Measurements from ENCODE around the gene CEACAM1.
"Not testable (repeated sequence)": the region's sequence is repeated elsewhere in the genome, so short reads cannot be mapped to it uniquely, and the experiment has no call there.

Gene CEACAM1

DNA sequence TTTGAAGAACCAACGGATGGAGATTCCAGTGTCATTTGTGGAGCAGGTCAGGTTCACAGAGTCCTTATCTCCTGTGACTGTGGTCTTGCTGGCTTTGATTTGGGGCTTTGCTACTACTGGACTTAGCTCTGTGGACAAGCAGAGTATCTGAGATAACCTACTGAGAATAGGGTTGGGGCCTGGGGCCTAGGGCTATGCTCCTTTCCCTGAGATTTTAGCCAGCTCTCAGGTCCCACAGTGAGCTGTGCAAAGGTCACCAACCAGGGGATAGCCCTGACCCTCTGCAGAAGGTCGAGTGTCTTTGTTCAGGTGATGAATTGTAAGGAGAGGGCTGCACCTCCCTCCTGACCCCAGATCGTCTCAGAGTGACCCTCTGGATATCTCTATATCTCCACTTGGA lies 9.2 kb downstream of the CEACAM1 start:
- no peak for DNase-seq
- in situ Hi-C loops (cut with MboI; ENCODE audit: low pct_unique_long_range_greater_than_20kb, low sequenced_read_pairs) = no loop called here

DNA sequence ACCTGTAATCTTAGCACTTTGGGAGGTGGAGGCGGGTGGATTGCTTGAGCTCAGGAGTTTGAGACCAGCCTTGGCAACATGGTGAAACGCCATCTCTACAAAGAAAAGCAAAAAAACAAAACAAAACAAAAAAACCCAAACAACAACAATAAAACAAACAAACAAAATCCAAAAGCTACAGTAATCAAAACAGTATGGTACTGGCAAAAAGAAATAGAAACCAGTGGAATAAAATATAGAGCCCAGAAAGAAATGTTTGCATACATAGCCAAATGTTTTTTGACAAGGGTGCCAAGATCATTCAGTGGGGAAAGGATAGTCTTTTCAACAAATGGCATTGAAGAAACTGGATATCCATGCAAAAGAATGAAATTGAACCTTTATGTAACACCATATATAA lies 11.5 kb downstream of the CEACAM1 start:
- DNase-seq = no peak
- in situ Hi-C loops (cut with MboI; ENCODE audit: low pct_unique_long_range_greater_than_20kb, low sequenced_read_pairs) = no loop called here

DNA sequence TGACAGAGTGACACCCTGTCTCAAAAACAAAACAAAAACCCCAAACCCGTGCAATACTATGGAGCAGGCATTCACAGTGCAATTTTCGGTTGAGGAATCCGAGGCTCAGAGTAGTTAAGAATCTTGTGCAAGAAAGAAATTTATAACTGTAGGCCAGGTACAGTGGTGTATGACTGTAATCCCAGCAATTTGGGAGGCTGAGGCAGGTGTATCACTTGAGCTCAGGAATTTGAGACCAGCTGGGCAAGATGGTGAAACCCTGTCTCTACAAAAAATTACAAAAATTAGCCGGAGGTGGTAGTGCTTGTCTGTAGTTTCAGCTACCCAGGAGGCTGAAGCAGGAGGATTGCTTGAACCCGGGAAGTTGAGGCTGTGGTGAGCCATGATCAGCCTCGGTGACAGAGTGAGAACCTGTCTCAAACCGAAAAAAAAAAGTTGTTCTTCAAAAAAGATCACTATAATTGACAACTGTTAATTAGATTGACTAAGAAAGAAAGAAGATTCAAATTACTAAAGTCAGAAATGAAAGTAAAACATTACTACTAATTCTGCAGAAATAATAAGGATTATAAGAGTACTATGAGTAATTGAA lies 12.9 kb downstream of the CEACAM1 start:
- in situ Hi-C loops (cut with MboI; ENCODE audit: low pct_unique_long_range_greater_than_20kb, low sequenced_read_pairs) = no loop called here
- DNase-seq = no peak

DNA sequence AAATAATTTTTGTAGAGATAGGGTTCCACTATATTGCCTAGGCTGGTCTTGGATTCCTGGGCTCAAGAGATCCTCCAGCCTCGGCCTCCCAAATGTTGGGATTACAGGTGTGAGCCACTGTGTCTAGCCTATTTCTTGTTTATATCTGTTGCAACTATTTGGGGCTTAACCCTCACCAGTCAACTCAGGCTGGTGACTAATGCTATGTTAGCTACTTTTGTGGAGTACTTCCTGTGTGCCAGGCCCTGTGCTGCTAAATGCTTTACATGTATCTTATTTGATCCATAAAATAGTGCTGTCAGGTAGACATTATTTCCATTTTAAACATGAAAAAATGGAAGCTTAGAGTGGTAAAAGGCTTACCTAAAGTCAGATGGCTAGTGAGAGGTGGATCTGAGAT lies 13.8 kb downstream of the CEACAM1 start:
- in situ Hi-C loops (cut with MboI; ENCODE audit: low pct_unique_long_range_greater_than_20kb, low sequenced_read_pairs) = no loop called here
- DNase-seq = no peak

DNA sequence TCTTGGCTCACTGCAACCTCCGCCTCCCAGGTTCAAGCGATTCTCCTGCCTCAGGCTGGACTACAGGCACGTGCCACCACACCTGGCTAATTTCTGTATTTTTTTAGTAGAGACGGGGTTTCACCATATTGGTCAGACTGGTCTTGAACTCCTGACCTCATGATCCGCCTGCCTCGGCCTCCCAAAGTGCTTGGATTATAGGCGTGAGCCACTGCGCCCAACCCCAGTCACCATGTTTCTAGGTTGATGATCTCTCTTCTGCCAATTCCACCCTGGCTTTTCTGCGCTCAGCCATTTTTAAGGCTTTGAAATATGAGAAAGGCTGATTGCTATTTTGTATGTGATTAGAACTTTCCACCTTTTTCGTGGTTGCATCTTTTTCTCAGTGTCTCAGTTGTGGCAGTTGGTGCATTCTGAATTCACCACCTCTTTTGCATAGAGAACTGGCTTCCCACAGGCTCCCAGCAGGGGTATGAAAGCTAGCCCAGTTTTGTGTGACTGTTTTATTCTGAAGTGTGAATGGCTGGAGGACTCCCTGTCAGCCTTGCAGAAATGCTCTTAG lies 15.5 kb downstream of the CEACAM1 start:
- in situ Hi-C loops (cut with MboI; ENCODE audit: low pct_unique_long_range_greater_than_20kb, low sequenced_read_pairs) = no loop called here
- DNase-seq = no peak

DNA sequence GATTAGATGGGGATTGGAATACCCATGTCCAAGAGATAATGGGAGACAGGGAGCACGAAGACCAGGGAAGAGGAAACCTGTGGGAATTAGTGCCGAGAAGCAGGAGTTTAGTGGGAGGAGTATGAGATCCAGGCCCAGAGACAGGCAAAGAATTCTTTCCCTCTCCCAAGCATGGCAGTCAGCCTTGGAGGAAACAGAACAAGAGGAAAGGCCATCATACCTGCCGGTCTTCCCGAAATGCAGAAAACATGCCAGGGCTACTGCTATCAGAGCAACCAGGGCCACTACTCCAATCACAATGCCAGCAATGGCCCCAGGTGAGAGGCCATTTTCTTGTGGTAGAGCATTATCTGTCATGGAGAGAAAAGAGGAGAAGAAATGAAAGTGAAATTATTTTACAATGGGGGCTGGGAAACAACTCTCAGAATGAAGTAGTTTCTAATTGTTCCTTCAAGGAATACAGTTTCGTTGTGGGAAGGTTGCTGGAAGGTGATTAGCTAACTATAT lies 16.1 kb downstream of the CEACAM1 start:
- DNase-seq = no peak

DNA sequence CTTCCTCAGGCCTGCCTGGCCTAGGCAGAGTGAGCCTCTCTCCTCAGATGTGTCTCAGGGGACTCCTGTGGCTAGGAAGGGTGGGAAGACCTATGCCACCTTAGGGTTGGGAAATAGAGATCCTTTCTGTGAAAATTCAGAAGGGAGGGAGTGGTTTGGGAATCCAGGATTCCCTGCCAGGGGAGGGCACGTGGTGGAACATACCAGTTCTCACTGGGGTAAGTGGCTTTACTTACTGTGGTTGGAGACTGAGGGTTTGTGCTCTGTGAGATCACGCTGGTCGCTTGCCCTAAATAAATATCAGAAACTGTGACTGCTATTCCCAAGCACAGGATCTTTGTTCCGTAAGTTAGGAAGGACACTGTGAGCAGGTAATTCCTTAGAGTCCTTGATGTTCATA lies 16.9 kb downstream of the CEACAM1 start:
- no peak for DNase-seq
- in situ Hi-C loops (cut with MboI; ENCODE audit: low pct_unique_long_range_greater_than_20kb, low sequenced_read_pairs) = no loop called here

More for the DNA sequence above, 16.1 kb downstream of the CEACAM1 start:
- in situ Hi-C loops (cut with MboI; ENCODE audit: low pct_unique_long_range_greater_than_20kb, low sequenced_read_pairs) = no loop called here

DNA sequence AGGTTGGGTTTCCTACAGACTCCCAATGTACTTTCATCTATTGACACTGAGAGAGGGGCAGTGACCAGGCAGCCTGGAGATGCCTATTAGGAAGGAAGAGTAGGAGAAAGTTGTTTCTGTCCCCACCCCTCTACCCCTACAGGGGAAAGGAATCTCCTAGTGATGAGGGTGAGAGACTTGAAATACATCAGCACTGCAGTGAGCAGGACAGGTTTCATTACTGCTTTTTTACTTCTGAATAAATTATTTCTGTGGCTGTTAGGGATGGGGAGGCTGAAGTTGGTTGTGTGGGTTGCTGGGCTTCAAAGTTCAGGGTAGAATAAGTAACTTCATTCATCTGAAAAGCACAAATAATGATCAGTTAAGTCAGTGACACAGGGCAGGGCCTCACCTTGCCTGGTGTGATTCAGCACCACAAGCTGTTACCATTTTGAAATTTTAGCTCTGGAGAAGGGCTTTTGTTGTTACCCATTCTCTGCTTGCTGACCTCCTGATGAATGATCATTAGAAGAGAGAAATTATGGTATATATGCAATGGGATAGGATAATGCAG lies 19.3 kb downstream of the CEACAM1 start:
- in situ Hi-C loops (cut with MboI; ENCODE audit: low pct_unique_long_range_greater_than_20kb, low sequenced_read_pairs) = no loop called here
- no peak for DNase-seq

DNA sequence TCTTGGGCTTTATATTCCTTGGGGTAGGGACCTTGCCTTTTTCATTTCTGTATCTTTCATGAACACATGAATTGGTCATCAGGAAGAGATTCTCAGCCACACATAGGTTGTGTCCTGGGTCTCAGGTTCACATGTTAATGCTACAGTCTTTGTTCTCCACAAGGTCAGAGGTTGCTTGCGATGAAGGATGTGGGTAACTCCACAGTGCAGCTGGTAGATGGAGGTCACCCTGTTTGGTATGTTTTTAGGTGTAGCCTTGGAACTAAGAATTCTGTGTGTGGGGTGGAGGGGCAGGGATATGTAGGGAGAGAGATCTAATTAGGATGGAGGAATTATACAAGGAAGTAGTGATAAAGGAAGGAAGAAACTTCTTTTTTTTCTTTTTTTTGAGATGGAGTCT lies 23.2 kb downstream of the CEACAM1 start:
- no peak for DNase-seq
- in situ Hi-C loops (cut with MboI; ENCODE audit: low pct_unique_long_range_greater_than_20kb, low sequenced_read_pairs) = no loop called here

DNA sequence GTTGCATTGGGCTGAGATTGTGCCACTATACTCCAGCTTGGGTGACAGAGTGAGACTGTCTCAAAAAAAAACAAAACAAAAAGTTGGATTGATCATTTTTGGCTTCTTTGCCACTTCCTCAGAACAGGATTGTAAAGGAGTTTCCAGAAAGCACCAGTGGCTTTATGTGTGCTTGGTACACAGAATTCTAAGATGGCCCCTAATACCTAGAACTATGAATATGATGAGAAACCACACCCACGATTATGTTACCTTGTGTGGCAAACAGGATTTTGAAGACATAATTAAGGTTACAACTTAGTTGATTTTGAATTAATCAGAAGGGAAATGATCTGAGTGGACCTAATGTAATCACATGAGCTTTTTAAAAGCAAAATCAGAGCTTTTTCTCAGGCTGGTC lies 26.5 kb downstream of the CEACAM1 start:
- in situ Hi-C loops (cut with MboI; ENCODE audit: low pct_unique_long_range_greater_than_20kb, low sequenced_read_pairs) = no loop called here

DNA sequence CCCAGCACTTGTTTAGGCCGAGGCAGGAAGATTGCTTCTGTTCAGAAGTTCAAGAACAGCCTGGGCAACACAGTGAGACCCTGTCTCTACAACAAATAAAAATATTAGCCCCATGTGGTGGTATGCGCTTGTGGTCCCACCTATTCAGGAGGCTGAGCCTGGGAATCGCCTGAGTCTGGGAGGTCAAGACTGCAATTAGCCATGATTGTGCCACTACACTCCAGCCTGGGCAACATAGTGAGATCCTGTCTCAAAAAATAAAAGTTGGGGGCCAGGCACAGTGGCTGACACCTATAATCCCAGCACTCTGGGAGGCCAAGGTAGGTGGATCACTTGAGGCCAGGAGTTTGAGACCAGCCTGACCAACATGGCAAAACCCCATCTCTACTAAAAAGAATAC lies 27.0 kb downstream of the CEACAM1 start:
- DNase-seq; in situ Hi-C loops (cut with MboI; ENCODE audit: low pct_unique_long_range_greater_than_20kb, low sequenced_read_pairs): not testable (repeated sequence)

More for the DNA sequence above, 26.5 kb downstream of the CEACAM1 start:
- DNase-seq = no peak

DNA sequence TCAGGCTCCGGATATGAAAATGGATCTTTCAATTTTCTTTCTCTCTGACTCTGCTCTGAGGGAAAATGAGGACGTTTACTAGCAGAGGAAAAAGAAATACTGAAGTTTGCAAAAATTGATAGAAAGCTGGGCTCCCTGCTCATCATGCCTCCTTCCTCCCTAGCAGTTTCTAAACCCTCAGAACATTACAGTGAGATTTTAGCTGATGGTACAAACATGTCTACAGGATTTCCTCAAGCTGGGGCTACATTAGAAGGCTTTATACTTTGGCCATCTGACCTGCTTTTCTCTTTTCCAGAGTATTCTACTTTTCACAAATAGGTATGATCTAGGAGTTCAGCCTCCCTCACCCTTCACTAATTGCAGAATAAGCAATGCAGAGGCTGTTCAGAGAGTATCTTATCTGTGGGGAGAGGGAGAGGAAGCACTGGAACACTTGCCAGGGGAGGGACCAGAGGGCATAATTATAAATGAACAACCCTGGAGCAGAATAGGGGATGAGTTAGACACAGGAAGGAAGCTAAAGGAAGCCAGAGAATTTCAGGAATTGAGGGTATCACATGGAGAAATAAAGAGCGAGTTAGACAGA lies 30.0 kb downstream of the CEACAM1 start:
- DNase-seq = no peak
- in situ Hi-C loops (cut with MboI; ENCODE audit: low pct_unique_long_range_greater_than_20kb, low sequenced_read_pairs) = no loop called here

DNA sequence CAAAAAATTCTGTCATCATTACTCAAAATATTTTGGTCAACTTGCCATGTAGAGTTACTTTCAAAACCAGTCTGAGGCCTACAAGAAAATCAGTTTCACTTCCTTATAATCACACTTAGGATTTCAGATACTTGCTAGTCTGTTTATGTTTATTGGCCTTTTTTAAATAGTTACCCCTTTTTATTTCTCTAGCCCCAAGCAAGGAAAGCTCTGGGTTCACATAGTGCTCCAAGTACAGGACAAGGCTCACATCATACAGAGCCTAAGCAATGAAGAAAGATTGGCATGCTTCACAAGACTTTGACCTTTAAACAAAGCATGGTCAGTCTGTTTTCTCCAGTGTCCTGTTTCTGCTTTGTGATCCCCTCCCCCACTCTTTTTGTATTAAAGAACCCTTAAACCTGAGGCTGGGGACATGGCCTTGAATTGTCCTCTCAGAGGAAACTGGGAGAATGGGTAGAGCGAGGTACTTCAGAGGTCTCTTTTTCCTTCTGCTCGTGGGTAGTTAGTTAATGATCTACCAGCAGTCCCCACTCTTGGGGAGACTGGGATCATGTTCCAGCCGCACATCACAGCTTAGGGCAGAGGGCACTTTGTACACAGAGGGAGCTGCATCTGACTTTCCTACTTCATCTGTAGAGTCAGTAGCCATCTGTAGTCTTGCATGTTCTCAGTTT lies 30.7 kb downstream of the CEACAM1 start:
- no peak for DNase-seq
- in situ Hi-C loops (cut with MboI; ENCODE audit: low pct_unique_long_range_greater_than_20kb, low sequenced_read_pairs) = no loop called here

DNA sequence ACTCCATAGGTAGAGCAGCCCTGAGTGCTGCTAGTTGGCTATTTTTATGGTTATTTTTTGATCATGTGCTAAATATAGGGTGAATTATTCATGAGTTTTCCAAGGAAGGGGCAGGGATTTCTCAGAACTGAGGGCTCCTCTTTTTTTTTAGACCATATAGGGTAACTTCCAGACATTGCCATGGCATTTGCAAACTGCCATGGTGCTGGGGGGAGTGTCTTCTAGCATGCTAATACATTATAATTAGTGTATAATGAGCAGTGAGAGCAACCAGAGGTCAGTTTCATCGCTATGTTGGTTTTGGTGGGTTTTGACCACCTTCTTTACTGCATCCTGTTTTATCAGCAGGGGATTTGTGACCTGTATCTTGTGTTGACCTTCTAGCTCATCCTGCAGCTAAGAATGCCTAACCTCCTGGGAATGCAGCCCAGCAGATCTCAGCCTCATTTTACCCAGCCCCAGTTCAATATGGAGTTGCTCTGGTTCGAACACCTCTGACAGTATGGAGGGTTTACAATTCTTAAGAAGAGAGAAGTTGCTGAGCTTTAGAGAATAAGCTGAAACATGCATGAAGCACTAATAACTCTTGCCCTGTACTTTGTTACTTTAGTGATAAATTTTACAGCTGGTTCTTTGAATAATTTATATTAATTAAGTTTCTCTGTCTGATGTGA lies 31.7 kb downstream of the CEACAM1 start:
- DNase-seq = no peak
- in situ Hi-C loops (cut with MboI; ENCODE audit: low pct_unique_long_range_greater_than_20kb, low sequenced_read_pairs) = no loop called here

DNA sequence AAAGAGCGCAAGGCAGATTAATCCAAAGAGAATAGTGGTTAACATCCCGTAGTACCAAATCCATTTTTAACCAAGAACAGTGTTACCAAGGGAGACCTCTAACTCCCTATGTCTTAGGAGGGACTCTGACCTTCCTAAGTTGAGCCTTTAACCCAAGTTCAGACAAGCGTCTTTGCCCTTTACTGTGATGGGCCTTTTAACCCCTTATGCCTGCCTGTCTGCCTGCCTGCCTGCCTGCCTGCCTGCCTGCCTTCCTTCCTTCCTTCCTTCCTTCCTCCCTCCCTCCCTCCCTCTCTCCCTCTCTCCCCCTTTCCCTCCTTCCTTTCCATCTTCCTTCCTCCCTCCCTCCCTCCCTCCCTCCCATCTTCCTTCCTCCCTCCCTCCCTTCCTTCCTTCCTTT lies 32.6 kb downstream of the CEACAM1 start:
- in situ Hi-C loops (cut with MboI; ENCODE audit: low pct_unique_long_range_greater_than_20kb, low sequenced_read_pairs) = no loop called here

DNA sequence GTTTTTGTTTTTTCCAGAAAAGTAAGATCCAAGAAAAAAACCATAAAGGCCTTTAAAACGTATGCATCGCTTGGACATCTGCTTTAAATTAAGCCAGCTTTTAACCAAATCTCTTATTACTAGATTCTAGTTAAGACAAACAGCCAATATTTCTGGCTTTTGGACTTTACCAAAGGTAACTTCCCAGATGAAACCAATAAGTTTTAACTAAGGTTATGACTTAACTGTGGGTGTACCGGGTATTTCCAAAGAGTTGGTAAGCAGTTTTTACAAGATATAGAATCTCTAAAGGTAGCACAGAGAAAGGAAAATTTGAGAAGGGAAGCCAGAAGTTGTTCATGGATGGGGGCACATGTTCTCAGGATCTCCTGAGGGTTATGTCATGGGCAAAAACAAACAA lies 34.0 kb downstream of the CEACAM1 start:
- in situ Hi-C loops (cut with MboI; ENCODE audit: low pct_unique_long_range_greater_than_20kb, low sequenced_read_pairs) = no loop called here
- DNase-seq = no peak

More for the DNA sequence above, 32.6 kb downstream of the CEACAM1 start:
- DNase-seq = no peak

DNA sequence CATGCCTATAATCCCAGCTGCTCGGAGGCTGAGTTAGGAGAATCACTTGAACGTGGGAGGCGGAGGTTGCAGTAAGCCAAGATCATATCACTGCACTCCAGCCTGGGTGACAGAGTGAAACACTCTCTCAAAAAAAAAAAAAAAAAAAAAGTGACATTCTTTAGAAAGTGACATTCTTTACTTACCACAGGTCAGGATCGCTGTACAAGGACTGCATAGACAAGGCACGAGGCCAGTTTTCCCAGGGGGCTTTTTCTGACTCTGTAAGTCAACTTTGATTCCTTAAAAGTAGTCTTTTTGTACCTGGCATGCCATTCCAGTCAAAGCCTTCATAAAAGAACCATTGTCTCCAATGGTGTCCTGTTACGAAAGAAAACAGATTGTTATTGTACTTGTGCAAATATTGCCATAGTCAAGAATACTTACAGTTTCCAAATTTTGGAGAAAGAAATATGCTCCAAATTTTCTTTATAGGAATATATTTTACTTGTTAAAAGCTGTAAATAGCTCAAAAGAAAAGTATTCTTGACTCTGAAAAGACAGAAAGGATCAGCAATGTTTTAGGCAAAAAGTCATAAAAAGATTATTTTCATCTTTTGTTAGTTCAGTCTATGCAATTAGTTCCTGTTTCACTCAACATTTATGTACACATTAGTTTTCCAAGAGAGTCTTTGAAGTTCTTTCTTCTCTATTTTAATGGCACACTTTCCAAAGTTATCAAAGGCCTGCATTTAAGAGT lies 39.3 kb downstream of the CEACAM1 start:
- DNase-seq = no peak
- in situ Hi-C loops (cut with MboI; ENCODE audit: low pct_unique_long_range_greater_than_20kb, low sequenced_read_pairs) = no loop called here

DNA sequence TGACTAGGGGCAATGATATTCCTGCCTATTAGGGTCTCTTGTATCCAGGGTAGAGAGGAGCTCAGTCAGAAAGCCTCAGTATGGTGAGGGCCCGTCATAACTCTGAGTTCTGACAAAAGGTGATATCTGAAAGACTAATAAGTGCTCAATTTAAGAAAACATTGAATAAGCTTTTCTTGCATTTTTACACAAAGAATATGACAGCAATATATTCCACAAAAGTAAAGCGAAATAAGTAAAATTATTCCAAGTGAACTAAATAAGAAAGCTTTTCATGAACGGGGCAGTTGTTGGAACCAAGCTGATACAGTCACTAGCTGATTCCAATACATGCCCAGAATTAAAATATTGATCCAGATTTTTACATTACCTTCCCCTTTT lies 40.5 kb downstream of the CEACAM1 start:
- in situ Hi-C loops (cut with MboI; ENCODE audit: low pct_unique_long_range_greater_than_20kb, low sequenced_read_pairs) = no loop called here
- no peak for DNase-seq

Data from KBM-7 (cell line).